ENCODE results near the gene PATE1.

PATE1 gene

GRCh38 chr11:125787827-125788226 is 41.7 kb downstream of the PATE1 start, which contains the start of gene PATE3:
Gene PATE3 (plus strand): TSS chr11:125788127. CDS start chr11:125788152, 25 bp downstream.
- in situ Hi-C loops (cut with HindIII; ENCODE audit: low sequenced_read_pairs): no loop called here

- in situ Hi-C loops (cut with HindIII; ENCODE audit: low sequenced_read_pairs): no loop called here
These were observed 44.7 kb downstream of the PATE1 start for GRCh38 chr11:125790825-125791224.

GRCh38 chr11:125797641-125798040 is 51.6 kb downstream of the PATE1 start:
- in situ Hi-C loops (cut with HindIII; ENCODE audit: low sequenced_read_pairs): no loop called here

Data from endothelial cell of hepatic sinusoid (primary cell).